Mesendoderm (in vitro differentiated cells): Measurements from ENCODE around the gene ZKSCAN1.

Source experiments
- DNase-seq: peaks from one replicate; pipeline ENCODE4 v3.0.0; 2013
- H2AK5ac ChIP-seq: 2 replicates; pipeline ENCODE4 v1.6.1; 2013; ENCODE audit warnings: low read length, inconsistent platforms
- H2BK120ac ChIP-seq: 2 replicates; pipeline ENCODE4 v1.6.1; 2013; ENCODE audit warnings: low read depth, mild to moderate bottlenecking, low read length, moderate library complexity, mixed read lengths
- H2BK15ac ChIP-seq: replicated peaks from 2 replicates; pipeline ENCODE4 v1.6.1; 2013; ENCODE audit warnings: low read depth, mild to moderate bottlenecking, moderate library complexity
- H2BK5ac ChIP-seq: 2 replicates; pipeline ENCODE4 v1.6.1; 2013; ENCODE audit warnings: low read length, inconsistent platforms
- H3K18ac ChIP-seq: 2 replicates; pipeline ENCODE4 v1.6.1; 2013; ENCODE audit warnings: mild to moderate bottlenecking, low read length, mixed read lengths
- H3K23ac ChIP-seq: one replicate; pipeline ENCODE4 v1.6.1; 2013; ENCODE audit warnings: low read length
- H3K27ac ChIP-seq: 2 replicates; pipeline ENCODE4 v1.5.1; 2013; ENCODE audit warnings: low read depth, mild to moderate bottlenecking, inconsistent platforms, low read length, moderate library complexity
- H3K27me3 ChIP-seq: 2 replicates; pipeline ENCODE4 v1.6.1; 2013; ENCODE audit warnings: low read length, control low read depth, mild to moderate bottlenecking, inconsistent platforms; ENCODE audit not compliant: insufficient read depth, poor library complexity
- H3K36me3 ChIP-seq: 2 replicates; pipeline ENCODE4 v1.6.1; 2013; ENCODE audit warnings: low read length, inconsistent platforms; ENCODE audit not compliant: control insufficient read depth, insufficient read depth
- H3K4ac ChIP-seq: one replicate; pipeline ENCODE4 v1.6.1; 2013; ENCODE audit warnings: low read depth, mild to moderate bottlenecking, low read length, moderate library complexity
- H3K4me1 ChIP-seq: 2 replicates; pipeline ENCODE4 v1.6.1; 2013; ENCODE audit warnings: low read depth, low read length, inconsistent platforms; ENCODE audit not compliant: control insufficient read depth
- H3K4me2 ChIP-seq: 2 replicates; pipeline ENCODE4 v1.6.1; 2013; ENCODE audit warnings: low read length
- H3K4me3 ChIP-seq: 2 replicates; pipeline ENCODE4 v1.5.1; 2013; ENCODE audit warnings: mild to moderate bottlenecking, low read length
- H3K56ac ChIP-seq: one replicate; pipeline ENCODE4 v1.6.1; 2013; ENCODE audit warnings: low read length
- H3K79me1 ChIP-seq: 2 replicates; pipeline ENCODE4 v1.6.1; 2013; ENCODE audit warnings: low read length, inconsistent platforms
- H3K79me2 ChIP-seq: 2 replicates; pipeline ENCODE4 v1.6.1; 2013; ENCODE audit warnings: mild to moderate bottlenecking, low read length; ENCODE audit not compliant: control insufficient read depth, insufficient read depth
- H3K9ac ChIP-seq: 2 replicates; pipeline ENCODE4 v1.6.1; 2013; ENCODE audit warnings: low read length, inconsistent platforms
- H4K5ac ChIP-seq: one replicate; pipeline ENCODE4 v1.6.1; 2013; ENCODE audit warnings: low read length
- H4K8ac ChIP-seq: one replicate; pipeline ENCODE4 v1.6.1; 2013; ENCODE audit warnings: low read depth, mild to moderate bottlenecking, control low read depth, low read length, moderate library complexity
- WGBS: extraction: QIAGEN DNeasy Blood & Tissue Kit; methylation state at CpG from one replicate; pipeline ENCODE4 v1.1.7; 2013; ENCODE audit warnings: low lambda C conversion rate, missing lambda C conversion rate; ENCODE audit not compliant: insufficient coverage; ENCODE audit errors: extremely low coverage; 5-methylcytosine and 5-hydroxymethylcytosine counted together

The ZKSCAN1 gene

GRCh38 chr7:100019908-100020307 is 4.5 kb downstream of the ZKSCAN1 start:
- peaks cover 37% of the 10 kb centered on the region for H3K79me2 ChIP-seq
- no peak overlapping the region for H3K4me2 ChIP-seq
- no peak overlapping the region for H2BK5ac ChIP-seq
- H3K4ac ChIP-seq, result no peak overlapping the region
- no peak overlapping the region for H3K56ac ChIP-seq
- no peak overlapping the region for H3K27ac ChIP-seq
- H3K18ac ChIP-seq, result no peak overlapping the region
- H3K27me3 ChIP-seq, result no peaks in the 10 kb centered on the region
- no peaks in the 10 kb centered on the region for H3K4me1 ChIP-seq
- no peak for DNase-seq
- H2BK120ac ChIP-seq, result no peak overlapping the region
- no peak overlapping the region for H4K5ac ChIP-seq
- peaks cover 14% of the 10 kb centered on the region for H3K79me1 ChIP-seq
- H2AK5ac ChIP-seq, result no peak overlapping the region
- peaks cover 6% of the 10 kb centered on the region for H3K36me3 ChIP-seq
- WGBS, result no CpG with 5 or more reads among the region's 7 CpGs
- H3K9ac ChIP-seq, result no peak overlapping the region
- H4K8ac ChIP-seq, result no peak overlapping the region
- no peak overlapping the region for H3K23ac ChIP-seq
- no peak overlapping the region for H2BK15ac ChIP-seq
- no peak overlapping the region for H3K4me3 ChIP-seq

GRCh38 chr7:100021297-100021696 is 5.9 kb downstream of the ZKSCAN1 start:
- H2BK15ac ChIP-seq, result no peak overlapping the region
- H2AK5ac ChIP-seq, result no peak overlapping the region
- peaks cover 6% of the 10 kb centered on the region for H3K36me3 ChIP-seq
- H3K4me2 ChIP-seq, result no peak overlapping the region
- peaks cover 30% of the 10 kb centered on the region for H3K79me2 ChIP-seq
- H2BK5ac ChIP-seq, result no peak overlapping the region
- no peak overlapping the region for H4K5ac ChIP-seq
- no peak overlapping the region for H3K4ac ChIP-seq
- H3K4me3 ChIP-seq, result no peak overlapping the region
- H3K27ac ChIP-seq, result no peak overlapping the region
- H3K27me3 ChIP-seq, result no peaks in the 10 kb centered on the region
- no peak overlapping the region for H3K56ac ChIP-seq
- no peak overlapping the region for H3K23ac ChIP-seq
- no CpG with 5 or more reads among the region's 3 CpGs for WGBS
- no peak overlapping the region for H4K8ac ChIP-seq
- DNase-seq, result no peak
- H3K79me1 ChIP-seq, result peaks cover 12% of the 10 kb centered on the region
- H3K9ac ChIP-seq, result no peak overlapping the region
- no peak overlapping the region for H2BK120ac ChIP-seq
- H3K4me1 ChIP-seq, result no peaks in the 10 kb centered on the region
- no peak overlapping the region for H3K18ac ChIP-seq

GRCh38 chr7:100022621-100023020 is 7.2 kb downstream of the ZKSCAN1 start:
- Histone ChIP-seq H3K18ac (no peak overlapping the region), H2BK120ac (no peak overlapping the region), H4K8ac (no peak overlapping the region), H3K4me1 (no peaks in the 10 kb centered on the region), H3K23ac (no peak overlapping the region), H4K5ac (no peak overlapping the region), H3K27ac (no peak overlapping the region), H2BK5ac (no peak overlapping the region), H3K79me2 (peaks cover 19% of the 10 kb centered on the region), H3K56ac (no peak overlapping the region), H3K4me2 (no peak overlapping the region), H3K4me3 (no peak overlapping the region), H3K4ac (no peak overlapping the region), H2AK5ac (no peak overlapping the region), H3K36me3 (peaks cover 6% of the 10 kb centered on the region), H2BK15ac (no peak overlapping the region), H3K9ac (no peak overlapping the region), H3K27me3 (no peaks in the 10 kb centered on the region), H3K79me1 (peaks cover 10% of the 10 kb centered on the region)
- no CpG with 5 or more reads among the region's 5 CpGs for whole genome bisulfite sequencing
- no peak for DNase-seq

- DNase-seq, result no peak
- peaks cover 6% of the 10 kb centered on the region for H3K36me3 ChIP-seq
These were observed 8.1 kb downstream of the ZKSCAN1 start for GRCh38 chr7:100023526-100023925.

GRCh38 chr7:100024020-100024619 is 8.7 kb downstream of the ZKSCAN1 start:
- Histone ChIP-seq H3K27me3 (no peaks in the 10 kb centered on the region), H4K5ac (no peak overlapping the region), H3K36me3 (peaks cover 6% of the 10 kb centered on the region), H3K79me1 (peaks cover 3% of the 10 kb centered on the region), H4K8ac (no peak overlapping the region), H3K4me2 (no peak overlapping the region), H2BK120ac (no peak overlapping the region), H3K79me2 (peaks cover 8% of the 10 kb centered on the region), H3K27ac (no peak overlapping the region), H3K18ac (no peak overlapping the region), H3K4me1 (no peaks in the 10 kb centered on the region), H3K23ac (no peak overlapping the region), H2BK5ac (no peak overlapping the region), H3K4me3 (no peak overlapping the region), H3K56ac (no peak overlapping the region), H2BK15ac (no peak overlapping the region), H2AK5ac (no peak overlapping the region), H3K9ac (no peak overlapping the region), H3K4ac (no peak overlapping the region)
- DNase-seq, result no peak
- no CpG with 5 or more reads among the region's 12 CpGs for WGBS

More at GRCh38 chr7:100023526-100023925, 8.1 kb downstream of the ZKSCAN1 start:
- Histone ChIP-seq H2BK120ac (no peak overlapping the region), H3K23ac (no peak overlapping the region), H4K8ac (no peak overlapping the region), H2AK5ac (no peak overlapping the region), H3K4me3 (no peak overlapping the region), H3K18ac (no peak overlapping the region), H2BK15ac (no peak overlapping the region), H3K4me1 (no peaks in the 10 kb centered on the region), H3K56ac (no peak overlapping the region), H3K79me1 (peaks cover 7% of the 10 kb centered on the region), H3K27ac (no peak overlapping the region), H2BK5ac (no peak overlapping the region), H3K4me2 (no peak overlapping the region), H4K5ac (no peak overlapping the region), H3K9ac (no peak overlapping the region), H3K79me2 (peaks cover 13% of the 10 kb centered on the region), H3K4ac (no peak overlapping the region), H3K27me3 (no peaks in the 10 kb centered on the region)
- WGBS, result no CpG with 5 or more reads among the region's 12 CpGs

- Histone ChIP-seq H2BK15ac (no peak overlapping the region), H2BK5ac (no peak overlapping the region), H2BK120ac (no peak overlapping the region), H3K18ac (no peak overlapping the region), H3K36me3 (peaks cover 11% of the 10 kb centered on the region), H3K27me3 (no peaks in the 10 kb centered on the region), H3K9ac (no peak overlapping the region), H3K4me3 (no peak overlapping the region), H3K79me2 (no peaks in the 10 kb centered on the region), H4K5ac (no peak overlapping the region), H2AK5ac (no peak overlapping the region), H3K4me1 (no peaks in the 10 kb centered on the region), H3K23ac (no peak overlapping the region), H3K79me1 (no peaks in the 10 kb centered on the region), H3K27ac (no peak overlapping the region), H3K4ac (no peak overlapping the region), H4K8ac (no peak overlapping the region), H3K56ac (no peak overlapping the region), H3K4me2 (no peak overlapping the region)
- DNase-seq, result no peak
- WGBS, result no CpG with 5 or more reads among the region's 11 CpGs
These were observed 11.8 kb downstream of the ZKSCAN1 start for GRCh38 chr7:100027197-100027596.
